ENCODE measurements around the gene ARHGEF28. TPM values are rescaled to one million over a fixed set of nuclear protein-coding genes. Genes with fewer than 3 reads are reported as not detected.
A peak's percentile ranks its signal among the peaks of the same experiment; 100 is the strongest.

The ARHGEF28 gene
- total and polyA plus RNA-seq, 12 donors = 0.62 to 3.4 (median 1.5) TPM

GRCh38 chr5:73770172-73771025 is 144.4 kb downstream of the ARHGEF28 start:
- Histone ChIP-seq H3K36me3 (no peaks in the 10 kb centered on the region), H3K9me3 (peaks cover 0 to 33% (median 9%) of the 10 kb centered on the region in 11 donors), H3K27me3 (no peaks in the 10 kb centered on the region), H3K27ac (no peak overlapping the region), H3K4me3 (no peak overlapping the region), H3K4me1 (no peaks in the 10 kb centered on the region)
- WGBS, 2 donors = 67% methylated on average over 6 of the region's 6 CpGs
- no peak for TF ChIP-seq CTCF (IDR thresholded peaks at IDR 0.05)
- intact Hi-C loops (cut with DNase I) = no loop called here
- ATAC-seq (no peak), DNase-seq (no peak)

GRCh38 chr5:73774924-73775323 is 148.9 kb downstream of the ARHGEF28 start:
- ATAC-seq (no peak), DNase-seq (no peak)
- Histone ChIP-seq H3K27me3 (no peaks in the 10 kb centered on the region), H3K4me1 (no peaks in the 10 kb centered on the region), H3K36me3 (no peaks in the 10 kb centered on the region), H3K27ac (peak overlapping the region in 1 of 10 donors; percentile 20), H3K9me3 (no peaks in the 10 kb centered on the region), H3K4me3 (no peak overlapping the region)
- intact Hi-C loops (cut with DNase I) = no loop called here
- no peak for TF ChIP-seq CTCF (IDR thresholded peaks at IDR 0.05)
- 68 to 79% methylated on average over 3 of the region's 3 CpGs for WGBS, 2 donors

GRCh38 chr5:73776405-73776804 is 150.4 kb downstream of the ARHGEF28 start:
- ATAC-seq = no peak
- no peak for DNase-seq
- H3K9me3 ChIP-seq = no peaks in the 10 kb centered on the region
- no peak overlapping the region for H3K27ac ChIP-seq
- peaks cover 0 to 7% (median 0%) of the 10 kb centered on the region in 9 donors for H3K4me1 ChIP-seq
- WGBS, 2 donors = 80 to 82% methylated on average over 5 of the region's 5 CpGs
- intact Hi-C loops (cut with DNase I) = no loop called here
- no peak for TF ChIP-seq CTCF (IDR thresholded peaks at IDR 0.05)
- no peaks in the 10 kb centered on the region for H3K27me3 ChIP-seq
- no peak overlapping the region for H3K4me3 ChIP-seq
- no peaks in the 10 kb centered on the region for H3K36me3 ChIP-seq

GRCh38 chr5:73777192-73777591 is 151.2 kb downstream of the ARHGEF28 start:
- TF ChIP-seq CTCF (IDR thresholded peaks at IDR 0.05) = no peak
- peaks cover 0 to 7% (median 0%) of the 10 kb centered on the region in 9 donors for H3K4me1 ChIP-seq
- WGBS, 2 donors = 57 to 80% methylated on average over 2 of the region's 2 CpGs
- no peak for ATAC-seq
- intact Hi-C loops (cut with DNase I) = no loop called here
- no peaks in the 10 kb centered on the region for H3K9me3 ChIP-seq
- peaks cover 0 to 2% (median 0%) of the 10 kb centered on the region in 7 donors for H3K27me3 ChIP-seq
- no peak for DNase-seq
- no peak overlapping the region for H3K4me3 ChIP-seq
- H3K36me3 ChIP-seq = no peaks in the 10 kb centered on the region
- H3K27ac ChIP-seq = no peak overlapping the region
